ENCODE results near the gene NDRG3.

DNA sequence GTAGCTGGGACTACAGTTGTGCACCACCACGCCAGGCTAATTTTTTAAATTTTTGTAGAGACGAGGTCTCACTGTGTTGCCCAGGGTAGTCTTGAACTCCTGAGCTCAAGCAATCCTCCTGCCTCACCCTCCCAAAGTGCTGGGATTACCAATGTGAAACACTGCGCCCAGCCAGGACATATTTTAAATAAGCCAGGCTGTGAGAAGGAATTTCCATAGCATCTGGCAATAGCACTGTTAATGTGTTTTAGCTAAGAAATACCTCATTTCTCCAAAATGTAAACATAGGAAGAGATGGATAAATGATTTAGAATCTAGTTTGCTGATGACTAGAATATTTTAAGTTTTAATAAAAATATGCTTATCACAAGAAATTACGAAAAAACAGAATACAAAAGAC lies 72.9 kb downstream of the NDRG3 start:
- no peak for TF ChIP-seq EZH2 (IDR thresholded peaks at IDR 0.05; ENCODE audit: insufficient read depth, poor library complexity, severe bottlenecking)
- TF ChIP-seq EZH2phosphoT487 (IDR thresholded peaks at IDR 0.05; ENCODE audit: insufficient read depth, low read depth): no peak

Data from GM23248 (cell line).